GM21619 (cell line): ENCODE measurements around the gene ANGPTL8.

Source experiments
- ATAC-seq: cut with Tn5 transposase; IDR thresholded peaks from one replicate; pipeline ENCODE4 v1.9.1; 2021; ENCODE audit not compliant: unreplicated experiment

The ANGPTL8 gene

GRCh38 chr19:11236324-11237301 lies 2.8 kb upstream of the ANGPTL8 start:
- no peak for ATAC-seq

GRCh38 chr19:11237321-11237720 lies 2.1 kb upstream of the ANGPTL8 start:
- no peak for ATAC-seq

- ATAC-seq = no peak
Measured at GRCh38 chr19:11238041-11238440, 1.4 kb upstream of the ANGPTL8 start.

GRCh38 chr19:11238781-11239376 lies 540 bp upstream of the ANGPTL8 start:
- ATAC-seq = no peak

GRCh38 chr19:11240008-11240444 lies 607 bp downstream of the ANGPTL8 start:
- ATAC-seq = no peak

- no peak for ATAC-seq
Measured at GRCh38 chr19:11242025-11242424, 2.6 kb downstream of the ANGPTL8 start.

- no peak for ATAC-seq
Measured at GRCh38 chr19:11242864-11243797, 3.7 kb downstream of the ANGPTL8 start.

- ATAC-seq = no peak
Measured at GRCh38 chr19:11243798-11244169, 4.4 kb downstream of the ANGPTL8 start.

GRCh38 chr19:11244846-11245589 lies 5.6 kb downstream of the ANGPTL8 start:
- ATAC-seq = no peak

GRCh38 chr19:11246941-11247340 lies 7.5 kb downstream of the ANGPTL8 start:
- ATAC-seq = no peak

GRCh38 chr19:11247391-11247790 lies 8.0 kb downstream of the ANGPTL8 start:
- no peak for ATAC-seq

- ATAC-seq = no peak
Measured at GRCh38 chr19:11247934-11248333, 8.5 kb downstream of the ANGPTL8 start.

- no peak for ATAC-seq
Measured at GRCh38 chr19:11248852-11249251, 9.4 kb downstream of the ANGPTL8 start.

GRCh38 chr19:11251217-11251616 lies 11.8 kb downstream of the ANGPTL8 start:
- ATAC-seq = no peak

GRCh38 chr19:11251650-11252314 lies 12.4 kb downstream of the ANGPTL8 start:
- no peak for ATAC-seq

- no peak for ATAC-seq
Measured at GRCh38 chr19:11252665-11253355, 13.4 kb downstream of the ANGPTL8 start.

- no peak for ATAC-seq
Measured at GRCh38 chr19:11254666-11255065, 15.2 kb downstream of the ANGPTL8 start.

- no peak for ATAC-seq
Measured at GRCh38 chr19:11256189-11256588, 16.8 kb downstream of the ANGPTL8 start.

GRCh38 chr19:11257846-11258380 lies 18.5 kb downstream of the ANGPTL8 start:
- ATAC-seq = no peak
